GM18502 (cell line): ENCODE results near the gene STAG1.
"Not testable (repeated sequence)": the region's sequence is repeated elsewhere in the genome, so short reads cannot be mapped to it uniquely, and the experiment has no call there.

Source experiments
- ATAC-seq: cut with Tn5 transposase; IDR thresholded peaks from one replicate; pipeline ENCODE4 v1.9.1; 2021; ENCODE audit warnings: mild to moderate bottlenecking; ENCODE audit not compliant: unreplicated experiment, poor library complexity

STAG1 gene

GRCh38 chr3:136749602-136750001, 2.6 kb downstream of the STAG1 start:
- ATAC-seq, result not testable (repeated sequence)

- ATAC-seq, result no peak
These were observed 3.1 kb downstream of the STAG1 start for GRCh38 chr3:136749091-136749490.

GRCh38 chr3:136745916-136746315, 6.3 kb downstream of the STAG1 start:
- ATAC-seq, result no peak

- no peak for ATAC-seq
These were observed 11.1 kb downstream of the STAG1 start for GRCh38 chr3:136741063-136741462.

- no peak for ATAC-seq
These were observed 11.7 kb downstream of the STAG1 start for GRCh38 chr3:136740351-136740958.

- ATAC-seq, result not testable (repeated sequence)
These were observed 15.2 kb downstream of the STAG1 start for GRCh38 chr3:136736950-136737349.

- no peak for ATAC-seq
These were observed 17.1 kb downstream of the STAG1 start for GRCh38 chr3:136735103-136735502.

- ATAC-seq, result no peak
These were observed 17.7 kb downstream of the STAG1 start for GRCh38 chr3:136734382-136735070.

- ATAC-seq, result no peak
These were observed 18.8 kb downstream of the STAG1 start for GRCh38 chr3:136733317-136733833.

- ATAC-seq, result no peak
These were observed 20.8 kb downstream of the STAG1 start for GRCh38 chr3:136731274-136731884.

GRCh38 chr3:136730595-136731273, 21.4 kb downstream of the STAG1 start:
- ATAC-seq, result peak; percentile 66

- no peak for ATAC-seq
These were observed 23.3 kb downstream of the STAG1 start for GRCh38 chr3:136728918-136729317.

- no peak for ATAC-seq
These were observed 23.7 kb downstream of the STAG1 start for GRCh38 chr3:136728473-136728872.

GRCh38 chr3:136725468-136725867, 26.7 kb downstream of the STAG1 start:
- no peak for ATAC-seq

- ATAC-seq, result not testable (repeated sequence)
These were observed 29.3 kb downstream of the STAG1 start for GRCh38 chr3:136722916-136723315.

GRCh38 chr3:136722399-136722798, 29.8 kb downstream of the STAG1 start:
- ATAC-seq, result not testable (repeated sequence)

- ATAC-seq, result no peak
These were observed 32.1 kb downstream of the STAG1 start for GRCh38 chr3:136720091-136720490.

- ATAC-seq, result no peak
These were observed 35.5 kb downstream of the STAG1 start for GRCh38 chr3:136716629-136717028.

GRCh38 chr3:136714020-136714419, 38.2 kb downstream of the STAG1 start:
- no peak for ATAC-seq

- no peak for ATAC-seq
These were observed 39.2 kb downstream of the STAG1 start for GRCh38 chr3:136712941-136713340.

GRCh38 chr3:136711888-136712287, 40.3 kb downstream of the STAG1 start:
- ATAC-seq, result not testable (repeated sequence)
